HEK293 (cell line): ENCODE measurements around the gene NPPA.

Experiments
- GLIS1 ChIP-seq: fragments of 450-650 bp; formaldehyde crosslinking; IDR thresholded peaks from 2 replicates; pipeline ENCODE4 v1.5.1; 2016; ENCODE audit warnings: missing biosample characterization, missing genetic modification characterization
- KLF9 ChIP-seq: fragments of 450-650 bp; formaldehyde crosslinking; IDR thresholded peaks from 2 replicates; pipeline ENCODE4 v1.5.1; 2016; ENCODE audit warnings: missing biosample characterization, missing genetic modification characterization, low read depth
- SP7 ChIP-seq: fragments of 450-650 bp; formaldehyde crosslinking; IDR thresholded peaks from 2 replicates; pipeline ENCODE4 v1.5.1; 2016; ENCODE audit warnings: missing biosample characterization, missing genetic modification characterization
- ZBTB48 ChIP-seq: fragments of 450-650 bp; formaldehyde crosslinking; IDR thresholded peaks from 2 replicates; pipeline ENCODE4 v1.5.1; 2016; ENCODE audit warnings: missing biosample characterization, missing genetic modification characterization
- ZBTB7A ChIP-seq: fragments of 450-650 bp; formaldehyde crosslinking; IDR thresholded peaks from 2 replicates; pipeline ENCODE4 v1.5.1; 2016; ENCODE audit warnings: low read depth, missing biosample characterization, missing genetic modification characterization
- ZIC2 ChIP-seq: fragments of 450-650 bp; formaldehyde crosslinking; IDR thresholded peaks from 2 replicates; pipeline ENCODE4 v1.5.1; 2016; ENCODE audit warnings: missing biosample characterization, missing genetic modification characterization
- ZNF169 ChIP-seq: fragments of 450-650 bp; formaldehyde crosslinking; IDR thresholded peaks from 2 replicates; pipeline ENCODE4 v1.5.1; 2016; ENCODE audit warnings: missing biosample characterization, missing genetic modification characterization
- ZNF266 ChIP-seq: fragments of 450-650 bp; formaldehyde crosslinking; IDR thresholded peaks from 2 replicates; pipeline ENCODE4 v1.5.1; 2016; ENCODE audit warnings: missing biosample characterization, missing genetic modification characterization, low read depth
- ZNF335 ChIP-seq: fragments of 450-650 bp; formaldehyde crosslinking; conservative IDR thresholded peaks from 2 replicates; pipeline ENCODE4 v1.5.1; 2016; ENCODE audit warnings: missing biosample characterization, missing genetic modification characterization
- ZNF391 ChIP-seq: fragments of 450-650 bp; formaldehyde crosslinking; IDR thresholded peaks from 2 replicates; pipeline ENCODE4 v1.5.1; 2016; ENCODE audit warnings: low read depth, missing biosample characterization, missing genetic modification characterization, borderline replicate concordance
- ZNF555 ChIP-seq: fragments of 450-650 bp; formaldehyde crosslinking; conservative IDR thresholded peaks from 2 replicates; pipeline ENCODE4 v1.5.1; 2017; ENCODE audit warnings: missing biosample characterization, mild to moderate bottlenecking, missing genetic modification characterization, inconsistent platforms
- ZNF600 ChIP-seq: fragments of 450-650 bp; formaldehyde crosslinking; IDR thresholded peaks from 2 replicates; pipeline ENCODE4 v1.5.1; 2016; ENCODE audit warnings: missing biosample characterization, missing genetic modification characterization
- ZNF660 ChIP-seq: fragments of 450-650 bp; IDR thresholded peaks from 2 replicates; pipeline ENCODE4 v1.5.1; 2018; ENCODE audit warnings: missing biosample characterization, mild to moderate bottlenecking, missing genetic modification characterization
- TF ChIP-seq, protein P1 (sequence below): fragments of 450-650 bp; formaldehyde crosslinking; IDR thresholded peaks from 2 replicates; pipeline ENCODE4 v1.5.1; 2016; ENCODE audit warnings: missing biosample characterization, missing genetic modification characterization
- TF ChIP-seq, protein P2 (sequence below): fragments of 450-650 bp; formaldehyde crosslinking; IDR thresholded peaks from 2 replicates; pipeline ENCODE4 v1.5.1; 2016; ENCODE audit warnings: missing biosample characterization, missing genetic modification characterization
- TF ChIP-seq, protein P3 (sequence below): fragments of 450-650 bp; formaldehyde crosslinking; IDR thresholded peaks from 2 replicates; pipeline ENCODE4 v1.5.1; 2016; ENCODE audit warnings: missing biosample characterization, missing genetic modification characterization
- TF ChIP-seq, protein P4 (sequence below): fragments of 450-650 bp; formaldehyde crosslinking; IDR thresholded peaks from 2 replicates; pipeline ENCODE4 v1.5.1; 2016; ENCODE audit warnings: missing biosample characterization, missing genetic modification characterization
- TF ChIP-seq, protein P5 (sequence below): fragments of 450-650 bp; formaldehyde crosslinking; IDR thresholded peaks from 2 replicates; pipeline ENCODE4 v1.5.1; 2016; ENCODE audit warnings: missing biosample characterization, missing genetic modification characterization
- TF ChIP-seq, protein P6 (sequence below): fragments of 450-650 bp; formaldehyde crosslinking; IDR thresholded peaks from 2 replicates; pipeline ENCODE4 v1.5.1; 2016; ENCODE audit warnings: missing biosample characterization, missing genetic modification characterization

The NPPA gene

DNA sequence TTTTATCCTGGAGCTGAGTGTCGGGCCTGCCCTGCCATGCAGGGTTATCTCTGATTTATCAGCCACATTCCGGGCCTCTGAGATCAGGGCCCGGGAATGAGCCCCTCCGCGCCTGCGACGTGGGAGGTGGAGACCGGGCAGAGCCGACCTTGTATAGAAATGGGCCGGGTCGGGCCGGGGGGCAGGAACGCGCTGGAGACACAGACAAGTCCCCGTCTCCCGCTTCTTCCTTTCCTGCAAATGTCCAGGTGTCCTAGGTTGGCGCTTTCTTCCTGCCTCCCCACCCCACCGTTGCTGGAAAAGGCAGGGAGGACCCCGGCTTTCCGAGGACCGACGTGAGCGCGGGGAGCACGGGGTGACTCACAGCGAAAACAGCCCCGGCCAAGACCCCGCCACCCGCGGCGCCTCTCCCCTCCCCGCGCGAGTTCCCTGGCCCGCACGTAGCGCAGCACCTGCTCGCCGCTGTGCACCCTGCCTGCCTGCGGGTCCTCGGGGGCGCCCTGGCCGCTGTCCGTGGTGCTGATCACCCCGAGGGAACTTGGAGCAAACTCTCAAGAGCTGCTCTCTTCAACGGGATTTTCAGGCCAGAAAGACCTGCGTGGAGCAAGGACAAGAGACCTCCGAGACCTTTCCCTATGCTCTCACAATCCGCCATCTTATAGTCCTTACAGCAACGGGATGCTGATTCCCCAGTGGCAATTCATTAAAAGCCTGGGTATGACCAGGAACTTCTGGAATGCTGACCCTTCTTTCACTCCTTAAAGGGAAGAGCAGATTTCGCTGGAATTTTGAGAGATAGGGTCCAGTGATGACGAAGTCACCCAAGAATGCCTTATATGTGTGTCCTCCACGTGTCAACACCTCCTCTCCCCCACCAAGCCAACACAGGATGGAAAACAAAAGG lies 11.6 kb upstream of the NPPA start (continued):
- TF ChIP-seq, protein P1, sequence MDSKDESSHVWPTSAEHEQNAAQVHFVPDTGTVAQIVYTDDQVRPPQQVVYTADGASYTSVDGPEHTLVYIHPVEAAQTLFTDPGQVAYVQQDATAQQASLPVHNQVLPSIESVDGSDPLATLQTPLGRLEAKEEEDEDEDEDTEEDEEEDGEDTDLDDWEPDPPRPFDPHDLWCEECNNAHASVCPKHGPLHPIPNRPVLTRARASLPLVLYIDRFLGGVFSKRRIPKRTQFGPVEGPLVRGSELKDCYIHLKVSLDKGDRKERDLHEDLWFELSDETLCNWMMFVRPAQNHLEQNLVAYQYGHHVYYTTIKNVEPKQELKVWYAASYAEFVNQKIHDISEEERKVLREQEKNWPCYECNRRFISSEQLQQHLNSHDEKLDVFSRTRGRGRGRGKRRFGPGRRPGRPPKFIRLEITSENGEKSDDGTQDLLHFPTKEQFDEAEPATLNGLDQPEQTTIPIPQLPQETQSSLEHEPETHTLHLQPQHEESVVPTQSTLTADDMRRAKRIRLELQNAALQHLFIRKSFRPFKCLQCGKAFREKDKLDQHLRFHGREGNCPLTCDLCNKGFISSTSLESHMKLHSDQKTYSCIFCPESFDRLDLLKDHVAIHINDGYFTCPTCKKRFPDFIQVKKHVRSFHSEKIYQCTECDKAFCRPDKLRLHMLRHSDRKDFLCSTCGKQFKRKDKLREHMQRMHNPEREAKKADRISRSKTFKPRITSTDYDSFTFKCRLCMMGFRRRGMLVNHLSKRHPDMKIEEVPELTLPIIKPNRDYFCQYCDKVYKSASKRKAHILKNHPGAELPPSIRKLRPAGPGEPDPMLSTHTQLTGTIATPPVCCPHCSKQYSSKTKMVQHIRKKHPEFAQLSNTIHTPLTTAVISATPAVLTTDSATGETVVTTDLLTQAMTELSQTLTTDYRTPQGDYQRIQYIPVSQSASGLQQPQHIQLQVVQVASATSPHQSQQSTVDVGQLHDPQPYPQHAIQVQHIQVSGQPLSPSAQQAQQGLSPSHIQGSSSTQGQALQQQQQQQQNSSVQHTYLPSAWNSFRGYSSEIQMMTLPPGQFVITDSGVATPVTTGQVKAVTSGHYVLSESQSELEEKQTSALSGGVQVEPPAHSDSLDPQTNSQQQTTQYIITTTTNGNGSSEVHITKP (tag by site-specific recombination), result 0 out of 2 replicates have a peak, but pooled peaks have one; percentile 38
- TF ChIP-seq ZNF391 (tag by site-specific recombination) (peak; percentile 44; the same call in 1 of the 2 replicates), SP7 (tag by site-specific recombination) (peak; percentile 54), ZBTB48 (tag by site-specific recombination) (0 out of 2 replicates have a peak, but pooled peaks have one; percentile 39), ZBTB7A (tag by site-specific recombination) (no peak), ZNF600 (tag by site-specific recombination) (peak; percentile 59), GLIS1 (peak; percentile 91), ZNF266 (tag by site-specific recombination) (no peak), ZNF335 (tag by site-specific recombination) (peak; percentile 97), ZIC2 (peak; percentile 88), KLF9 (tag by site-specific recombination) (0 out of 2 replicates have a peak, but pooled peaks have one; percentile 11), ZNF660 (tag by site-specific recombination) (0 out of 2 replicates have a peak, but pooled peaks have one; percentile 18), ZNF169 (tag by site-specific recombination) (no peak), ZNF555 (tag by site-specific recombination) (no peak)
- TF ChIP-seq, protein P2, sequence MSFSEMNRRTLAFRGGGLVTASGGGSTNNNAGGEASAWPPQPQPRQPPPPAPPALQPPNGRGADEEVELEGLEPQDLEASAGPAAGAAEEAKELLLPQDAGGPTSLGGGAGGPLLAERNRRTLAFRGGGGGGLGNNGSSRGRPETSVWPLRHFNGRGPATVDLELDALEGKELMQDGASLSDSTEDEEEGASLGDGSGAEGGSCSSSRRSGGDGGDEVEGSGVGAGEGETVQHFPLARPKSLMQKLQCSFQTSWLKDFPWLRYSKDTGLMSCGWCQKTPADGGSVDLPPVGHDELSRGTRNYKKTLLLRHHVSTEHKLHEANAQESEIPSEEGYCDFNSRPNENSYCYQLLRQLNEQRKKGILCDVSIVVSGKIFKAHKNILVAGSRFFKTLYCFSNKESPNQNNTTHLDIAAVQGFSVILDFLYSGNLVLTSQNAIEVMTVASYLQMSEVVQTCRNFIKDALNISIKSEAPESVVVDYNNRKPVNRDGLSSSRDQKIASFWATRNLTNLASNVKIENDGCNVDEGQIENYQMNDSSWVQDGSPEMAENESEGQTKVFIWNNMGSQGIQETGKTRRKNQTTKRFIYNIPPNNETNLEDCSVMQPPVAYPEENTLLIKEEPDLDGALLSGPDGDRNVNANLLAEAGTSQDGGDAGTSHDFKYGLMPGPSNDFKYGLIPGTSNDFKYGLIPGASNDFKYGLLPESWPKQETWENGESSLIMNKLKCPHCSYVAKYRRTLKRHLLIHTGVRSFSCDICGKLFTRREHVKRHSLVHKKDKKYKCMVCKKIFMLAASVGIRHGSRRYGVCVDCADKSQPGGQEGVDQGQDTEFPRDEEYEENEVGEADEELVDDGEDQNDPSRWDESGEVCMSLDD (tag by site-specific recombination), result peak; percentile 69; the same call in 1 of the 2 replicates
- TF ChIP-seq, protein P3, sequence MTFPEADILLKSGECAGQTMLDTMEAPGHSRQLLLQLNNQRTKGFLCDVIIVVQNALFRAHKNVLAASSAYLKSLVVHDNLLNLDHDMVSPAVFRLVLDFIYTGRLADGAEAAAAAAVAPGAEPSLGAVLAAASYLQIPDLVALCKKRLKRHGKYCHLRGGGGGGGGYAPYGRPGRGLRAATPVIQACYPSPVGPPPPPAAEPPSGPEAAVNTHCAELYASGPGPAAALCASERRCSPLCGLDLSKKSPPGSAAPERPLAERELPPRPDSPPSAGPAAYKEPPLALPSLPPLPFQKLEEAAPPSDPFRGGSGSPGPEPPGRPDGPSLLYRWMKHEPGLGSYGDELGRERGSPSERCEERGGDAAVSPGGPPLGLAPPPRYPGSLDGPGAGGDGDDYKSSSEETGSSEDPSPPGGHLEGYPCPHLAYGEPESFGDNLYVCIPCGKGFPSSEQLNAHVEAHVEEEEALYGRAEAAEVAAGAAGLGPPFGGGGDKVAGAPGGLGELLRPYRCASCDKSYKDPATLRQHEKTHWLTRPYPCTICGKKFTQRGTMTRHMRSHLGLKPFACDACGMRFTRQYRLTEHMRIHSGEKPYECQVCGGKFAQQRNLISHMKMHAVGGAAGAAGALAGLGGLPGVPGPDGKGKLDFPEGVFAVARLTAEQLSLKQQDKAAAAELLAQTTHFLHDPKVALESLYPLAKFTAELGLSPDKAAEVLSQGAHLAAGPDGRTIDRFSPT (tag by site-specific recombination), result peak; percentile 79
- TF ChIP-seq, protein P4, sequence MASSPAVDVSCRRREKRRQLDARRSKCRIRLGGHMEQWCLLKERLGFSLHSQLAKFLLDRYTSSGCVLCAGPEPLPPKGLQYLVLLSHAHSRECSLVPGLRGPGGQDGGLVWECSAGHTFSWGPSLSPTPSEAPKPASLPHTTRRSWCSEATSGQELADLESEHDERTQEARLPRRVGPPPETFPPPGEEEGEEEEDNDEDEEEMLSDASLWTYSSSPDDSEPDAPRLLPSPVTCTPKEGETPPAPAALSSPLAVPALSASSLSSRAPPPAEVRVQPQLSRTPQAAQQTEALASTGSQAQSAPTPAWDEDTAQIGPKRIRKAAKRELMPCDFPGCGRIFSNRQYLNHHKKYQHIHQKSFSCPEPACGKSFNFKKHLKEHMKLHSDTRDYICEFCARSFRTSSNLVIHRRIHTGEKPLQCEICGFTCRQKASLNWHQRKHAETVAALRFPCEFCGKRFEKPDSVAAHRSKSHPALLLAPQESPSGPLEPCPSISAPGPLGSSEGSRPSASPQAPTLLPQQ (tag by site-specific recombination), result peak; percentile 57; the same call in 1 of the 2 replicates
- TF ChIP-seq, protein P5, sequence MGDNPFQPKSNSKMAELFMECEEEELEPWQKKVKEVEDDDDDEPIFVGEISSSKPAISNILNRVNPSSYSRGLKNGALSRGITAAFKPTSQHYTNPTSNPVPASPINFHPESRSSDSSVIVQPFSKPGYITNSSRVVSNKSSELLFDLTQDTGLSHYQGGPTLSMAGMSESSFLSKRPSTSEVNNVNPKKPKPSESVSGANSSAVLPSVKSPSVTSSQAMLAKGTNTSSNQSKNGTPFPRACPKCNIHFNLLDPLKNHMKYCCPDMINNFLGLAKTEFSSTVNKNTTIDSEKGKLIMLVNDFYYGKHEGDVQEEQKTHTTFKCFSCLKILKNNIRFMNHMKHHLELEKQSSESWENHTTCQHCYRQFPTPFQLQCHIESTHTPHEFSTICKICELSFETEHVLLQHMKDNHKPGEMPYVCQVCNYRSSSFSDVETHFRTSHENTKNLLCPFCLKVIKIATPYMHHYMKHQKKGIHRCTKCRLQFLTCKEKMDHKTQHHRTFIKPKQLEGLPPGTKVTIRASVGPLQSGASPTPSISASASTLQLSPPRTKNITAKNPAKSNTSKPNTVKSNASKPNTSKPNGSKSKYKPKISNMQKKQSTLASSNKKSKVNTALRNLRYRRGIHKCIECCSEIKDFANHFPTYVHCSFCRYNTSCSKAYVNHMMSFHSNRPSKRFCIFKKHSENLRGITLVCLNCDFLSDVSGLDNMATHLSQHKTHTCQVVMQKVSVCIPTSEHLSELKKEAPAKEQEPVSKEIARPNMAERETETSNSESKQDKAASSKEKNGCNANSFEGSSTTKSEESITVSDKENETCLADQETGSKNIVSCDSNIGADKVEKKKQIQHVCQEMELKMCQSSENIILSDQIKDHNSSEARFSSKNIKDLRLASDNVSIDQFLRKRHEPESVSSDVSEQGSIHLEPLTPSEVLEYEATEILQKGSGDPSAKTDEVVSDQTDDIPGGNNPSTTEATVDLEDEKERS (tag by site-specific recombination), result peak; percentile 6; the same call in 1 of the 2 replicates
- TF ChIP-seq, protein P6, sequence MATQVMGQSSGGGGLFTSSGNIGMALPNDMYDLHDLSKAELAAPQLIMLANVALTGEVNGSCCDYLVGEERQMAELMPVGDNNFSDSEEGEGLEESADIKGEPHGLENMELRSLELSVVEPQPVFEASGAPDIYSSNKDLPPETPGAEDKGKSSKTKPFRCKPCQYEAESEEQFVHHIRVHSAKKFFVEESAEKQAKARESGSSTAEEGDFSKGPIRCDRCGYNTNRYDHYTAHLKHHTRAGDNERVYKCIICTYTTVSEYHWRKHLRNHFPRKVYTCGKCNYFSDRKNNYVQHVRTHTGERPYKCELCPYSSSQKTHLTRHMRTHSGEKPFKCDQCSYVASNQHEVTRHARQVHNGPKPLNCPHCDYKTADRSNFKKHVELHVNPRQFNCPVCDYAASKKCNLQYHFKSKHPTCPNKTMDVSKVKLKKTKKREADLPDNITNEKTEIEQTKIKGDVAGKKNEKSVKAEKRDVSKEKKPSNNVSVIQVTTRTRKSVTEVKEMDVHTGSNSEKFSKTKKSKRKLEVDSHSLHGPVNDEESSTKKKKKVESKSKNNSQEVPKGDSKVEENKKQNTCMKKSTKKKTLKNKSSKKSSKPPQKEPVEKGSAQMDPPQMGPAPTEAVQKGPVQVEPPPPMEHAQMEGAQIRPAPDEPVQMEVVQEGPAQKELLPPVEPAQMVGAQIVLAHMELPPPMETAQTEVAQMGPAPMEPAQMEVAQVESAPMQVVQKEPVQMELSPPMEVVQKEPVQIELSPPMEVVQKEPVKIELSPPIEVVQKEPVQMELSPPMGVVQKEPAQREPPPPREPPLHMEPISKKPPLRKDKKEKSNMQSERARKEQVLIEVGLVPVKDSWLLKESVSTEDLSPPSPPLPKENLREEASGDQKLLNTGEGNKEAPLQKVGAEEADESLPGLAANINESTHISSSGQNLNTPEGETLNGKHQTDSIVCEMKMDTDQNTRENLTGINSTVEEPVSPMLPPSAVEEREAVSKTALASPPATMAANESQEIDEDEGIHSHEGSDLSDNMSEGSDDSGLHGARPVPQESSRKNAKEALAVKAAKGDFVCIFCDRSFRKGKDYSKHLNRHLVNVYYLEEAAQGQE (tag by site-specific recombination), result peak; percentile 99
